Breast epithelium (tissue), 4 donors: ENCODE data around the gene NDUFS7. TPM values are rescaled to one million over a fixed set of nuclear protein-coding genes. Genes with fewer than 3 reads are reported as not detected.

Experiments
- DNase-seq, 2 donors: peaks; one replicate each; pipeline ENCODE4 v3.0.0-alpha.2; 2019; ENCODE audit warnings: low spot score in 2 of 2
- H3K27ac ChIP-seq, 2 donors: fragments of 200-600 bp; sonication (generic) in 1 of 2; one replicate each; pipeline ENCODE4 v1.5.1; 2016 to 2019; ENCODE audit warnings: mild to moderate bottlenecking in 1 of 2
- H3K27me3 ChIP-seq, 2 donors: fragments of 200-600 bp; sonication (generic) in 1 of 2; one replicate each; pipeline versions ENCODE4 v1.5.1 to v1.6.0; 2017 to 2019; ENCODE audit warnings: control low read depth in 1 of 2, mild to moderate bottlenecking in 1 of 2
- H3K36me3 ChIP-seq: fragments of 200-600 bp; one replicate; pipeline ENCODE4 v1.5.1; 2019
- H3K4me1 ChIP-seq, 2 donors: fragments of 200-600 bp; sonication (generic); one replicate each; pipeline ENCODE4 v1.5.1; 2016 to 2019; ENCODE audit warnings: control low read depth in 1 of 2
- H3K4me3 ChIP-seq, 3 donors: fragments of 200-600 bp; sonication (generic); 1 replicate in 2 of 3; 2 replicates in 1 of 3; pipeline ENCODE4 v1.5.1; 2016 to 2019; ENCODE audit warnings: mild to moderate bottlenecking in 3 of 3, moderate library complexity in 2 of 3
- H3K9me3 ChIP-seq, 2 donors: fragments of 200-600 bp; sonication (generic) in 1 of 2; one replicate each; pipeline ENCODE4 v1.5.1; 2016 to 2019; ENCODE audit warnings: control low read depth in 1 of 2
- CTCF ChIP-seq, 3 donors: fragments of 450-650 bp; IDR thresholded peaks; one replicate each; pipeline ENCODE4 v1.5.1; 2016 to 2017; ENCODE audit warnings: antibody characterized with exemption in 3 of 3, mild to moderate bottlenecking in 3 of 3, moderate library complexity in 3 of 3
- POLR2A ChIP-seq: fragments of 450-650 bp; IDR thresholded peaks from one replicate; pipeline ENCODE4 v1.6.1; 2016; ENCODE audit warnings: antibody characterized with exemption, mild to moderate bottlenecking, moderate library complexity
- POLR2AphosphoS5 ChIP-seq, 3 donors: sonication (generic); formaldehyde crosslinking; IDR thresholded peaks; one replicate each; pipeline ENCODE4 v1.6.1; 2017; ENCODE audit warnings: antibody characterized with exemption in 3 of 3
- intact Hi-C: fragments of 100-400 bp; cut with DNase I; formaldehyde crosslinking; loops from one replicate; pipeline ENCODE4 v1.15.1; 2023; ENCODE audit warnings: low total_unique reads
- total RNA-seq, 3 donors: library from RNA; depleted of rRNA; stranded (reverse); fragments of >200 nt; gene quantifications; one replicate each; pipeline ENCODE4 v1.1.0, GENCODE V29; 2016

NDUFS7 gene
- 100 to 1,000 TPM in 1 of 3 donors, 10 to 100 TPM in 2; 67.5 to 122 (median 67.5) TPM for total RNA-seq

- TF ChIP-seq POLR2A (no peak), POLR2AphosphoS5 (IDR thresholded peaks at IDR 0.05) (peak; percentile 90 to 99 (median 98)), CTCF (IDR thresholded peaks at IDR 0.05) (peak; percentile 61 to 77 (median 73))
- H3K9me3 ChIP-seq: no peaks in the 10 kb centered on the region
- H3K4me3 ChIP-seq: peak within 1 kb of the TSS; percentile 85 to 99 (median 96)
- peak within 1 kb of the TSS; percentile 82 to 88 for H3K27ac ChIP-seq
- peak; percentile 89 to 91 for DNase-seq
- no peaks in the 10 kb centered on the region for H3K27me3 ChIP-seq
- H3K4me1 ChIP-seq: peaks cover 5 to 8% of the 10 kb centered on the region in 2 donors
- H3K36me3 ChIP-seq: no peaks in the 10 kb centered on the region
- intact Hi-C loops: no loop called here
Observed at GRCh38 chr19:1383312-1384084, at the start of gene NDUFS7. NDUFS7 (plus strand) TSS chr19:1383907; CDS start chr19:1383927, 20 bp downstream.

GRCh38 chr19:1336079-1336684 is 47.5 kb upstream of the NDUFS7 start:
- Histone ChIP-seq H3K27ac (no peak overlapping the region), H3K27me3 (no peaks in the 10 kb centered on the region), H3K9me3 (no peaks in the 10 kb centered on the region), H3K4me3 (no peak overlapping the region), H3K36me3 (no peaks in the 10 kb centered on the region), H3K4me1 (no peaks in the 10 kb centered on the region)
- DNase-seq: no peak
- intact Hi-C loops: no loop called here
- no peak for TF ChIP-seq CTCF (IDR thresholded peaks at IDR 0.05)
- TF ChIP-seq POLR2A: no peak
- no peak for TF ChIP-seq POLR2AphosphoS5 (IDR thresholded peaks at IDR 0.05)

- TF ChIP-seq POLR2A (no peak), CTCF (IDR thresholded peaks at IDR 0.05) (no peak), POLR2AphosphoS5 (IDR thresholded peaks at IDR 0.05) (no peak)
- Histone ChIP-seq H3K36me3 (no peaks in the 10 kb centered on the region), H3K9me3 (no peaks in the 10 kb centered on the region), H3K4me1 (no peaks in the 10 kb centered on the region), H3K27me3 (no peaks in the 10 kb centered on the region), H3K27ac (no peak overlapping the region), H3K4me3 (no peak overlapping the region)
- no peak for DNase-seq
- intact Hi-C loops: no loop called here
Observed at GRCh38 chr19:1340681-1341469, 42.8 kb upstream of the NDUFS7 start.

GRCh38 chr19:1343041-1343440 is 40.7 kb upstream of the NDUFS7 start:
- H3K4me1 ChIP-seq: no peaks in the 10 kb centered on the region
- no peak for TF ChIP-seq CTCF (IDR thresholded peaks at IDR 0.05)
- TF ChIP-seq POLR2A: no peak
- TF ChIP-seq POLR2AphosphoS5 (IDR thresholded peaks at IDR 0.05): no peak
- no peaks in the 10 kb centered on the region for H3K9me3 ChIP-seq
- no peaks in the 10 kb centered on the region for H3K36me3 ChIP-seq
- H3K27ac ChIP-seq: no peak overlapping the region
- H3K27me3 ChIP-seq: no peaks in the 10 kb centered on the region
- no peak for DNase-seq
- H3K4me3 ChIP-seq: no peak overlapping the region
- intact Hi-C loops: no loop called here
